ENCODE data around the gene TCP11L2.
"Not testable (repeated sequence)": the region's sequence is repeated elsewhere in the genome, so short reads cannot be mapped to it uniquely, and the experiment has no call there.

TCP11L2 gene

DNA sequence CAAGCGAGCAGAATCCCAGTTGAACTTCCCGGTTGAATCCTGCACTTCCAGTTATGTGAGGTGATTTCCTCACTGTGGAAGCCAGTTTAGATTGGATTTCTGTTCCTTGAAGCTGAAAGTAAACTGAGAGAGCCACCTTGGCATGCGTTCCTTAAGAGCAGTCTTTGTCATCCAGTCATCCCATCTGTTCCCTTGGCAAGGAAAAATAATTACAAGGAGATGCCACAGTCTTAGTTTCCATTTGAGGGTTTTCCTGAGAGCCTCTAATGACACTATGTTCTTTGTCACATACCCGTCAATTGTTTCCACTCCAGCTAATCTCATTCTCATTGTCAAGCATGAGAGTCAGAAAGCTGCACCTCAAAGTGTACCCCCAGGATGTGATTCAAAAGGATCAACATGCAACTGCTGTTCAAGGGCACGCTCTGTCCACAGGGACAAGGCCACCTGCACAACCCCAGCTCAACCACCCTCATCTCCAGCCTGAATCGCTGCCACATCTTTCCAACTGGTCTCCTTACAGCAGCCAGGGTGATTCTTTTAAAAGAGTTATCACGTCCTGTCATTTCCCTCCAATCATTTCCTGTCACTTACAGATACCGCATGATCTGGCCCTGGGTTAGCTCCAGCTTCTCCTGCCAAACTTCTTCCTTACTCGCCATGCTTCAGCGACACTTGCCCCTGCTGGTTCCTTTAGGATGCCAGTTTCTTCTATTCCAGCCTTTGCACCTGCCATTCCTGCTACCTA is 18.0 kb upstream of the TCP11L2 start:
- DNase-seq (ENCODE audit: low read depth), result no peak

- no peak for DNase-seq (ENCODE audit: low read depth)
These were observed 16.6 kb upstream of the TCP11L2 start for GRCh38 chr12:106285982-106286381.

DNA sequence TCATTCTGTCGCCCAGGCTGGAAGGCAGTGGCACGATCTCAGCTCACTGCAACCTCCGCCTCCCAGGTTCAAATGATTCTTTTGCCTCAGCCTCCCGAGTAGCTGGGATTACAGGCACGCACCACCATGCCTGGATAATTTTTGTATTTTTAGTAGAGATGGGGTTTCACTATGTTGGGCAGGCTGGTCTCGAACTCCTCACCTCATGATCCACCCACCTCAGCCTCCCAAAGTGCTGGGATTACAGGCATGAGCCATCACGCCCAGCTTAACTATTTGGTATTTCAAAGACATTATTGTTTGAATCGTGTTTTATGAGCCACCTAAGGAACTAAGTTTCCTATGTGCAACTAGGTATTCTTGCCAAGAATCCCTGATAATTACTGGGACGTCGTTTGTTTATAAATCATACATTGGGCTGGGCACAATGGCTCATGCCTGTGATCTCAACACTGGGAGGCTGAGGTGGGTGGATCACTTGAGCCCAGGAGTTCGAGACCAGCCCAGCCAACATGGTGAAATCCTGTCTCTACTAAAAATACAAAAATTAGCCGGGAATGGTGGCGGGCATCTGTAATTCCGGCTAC is 15.9 kb upstream of the TCP11L2 start:
- DNase-seq (ENCODE audit: low read depth), result not testable (repeated sequence)

DNA sequence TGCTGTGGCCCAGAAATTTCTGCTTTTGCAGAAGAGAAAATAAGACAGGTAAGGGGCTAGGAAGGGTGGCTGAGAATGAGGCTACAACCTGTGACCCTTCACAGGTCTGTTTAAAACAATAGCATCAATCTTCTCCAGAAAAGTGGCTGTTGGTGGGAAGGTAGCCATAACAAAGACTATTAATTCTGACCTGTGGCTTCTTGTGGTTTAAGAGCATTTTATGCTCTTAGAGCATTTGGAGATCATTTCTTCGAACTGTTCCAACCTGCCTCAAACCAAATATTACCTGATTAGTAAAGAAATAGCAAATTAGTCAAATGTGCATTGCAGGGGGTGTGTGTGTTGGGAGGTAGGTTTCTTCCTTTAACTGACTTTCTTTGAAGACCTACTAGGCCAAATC is 15.2 kb upstream of the TCP11L2 start:
- no peak for DNase-seq (ENCODE audit: low read depth)

GRCh38 chr12:106288101-106288493 is 14.4 kb upstream of the TCP11L2 start:
- DNase-seq (ENCODE audit: low read depth), result no peak

GRCh38 chr12:106288494-106289195 is 13.9 kb upstream of the TCP11L2 start:
- no peak for DNase-seq (ENCODE audit: low read depth)

DNA sequence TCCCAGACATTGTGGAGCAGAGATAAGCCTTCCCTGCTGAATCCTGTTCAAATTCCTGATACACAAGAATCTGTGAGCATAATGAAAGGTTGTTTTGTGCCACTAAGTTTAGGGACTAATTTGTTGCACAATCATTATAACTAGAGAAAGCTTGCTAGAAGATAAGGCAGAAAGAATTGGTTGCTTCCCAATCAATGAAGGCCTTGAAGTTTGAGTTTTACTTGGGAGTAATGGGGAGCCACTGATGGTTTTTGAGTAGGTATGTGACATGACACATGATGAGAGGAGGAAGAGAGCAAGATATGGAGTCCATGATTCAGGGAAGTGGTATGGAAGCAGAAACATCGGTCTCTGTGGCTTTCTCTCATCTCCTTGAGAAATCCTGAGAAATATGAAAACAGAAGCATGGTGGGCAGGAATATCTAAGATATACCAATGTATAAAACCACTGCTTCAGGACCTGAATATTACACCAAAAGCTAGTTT is 13.3 kb upstream of the TCP11L2 start:
- DNase-seq (ENCODE audit: low read depth), result no peak

DNA sequence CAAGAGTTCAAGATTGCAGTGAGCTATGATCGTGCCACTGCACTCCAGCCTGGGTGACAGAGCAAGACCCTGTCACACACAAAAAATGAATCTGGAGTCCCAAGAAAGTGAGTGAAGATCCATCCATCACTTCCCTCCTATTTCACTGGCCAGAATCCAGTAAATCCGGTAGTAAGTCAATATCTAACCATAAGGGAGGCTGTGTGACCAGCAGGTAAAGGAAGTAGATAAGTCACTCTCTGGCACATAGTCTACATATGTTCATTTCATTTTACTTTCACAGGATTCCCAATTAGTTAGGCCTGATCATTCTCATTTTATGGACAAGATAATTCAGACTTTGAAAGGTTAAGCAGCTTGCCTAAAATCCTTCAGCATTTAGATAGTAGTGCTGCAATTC is 11.9 kb upstream of the TCP11L2 start:
- no peak for DNase-seq (ENCODE audit: low read depth)

DNA sequence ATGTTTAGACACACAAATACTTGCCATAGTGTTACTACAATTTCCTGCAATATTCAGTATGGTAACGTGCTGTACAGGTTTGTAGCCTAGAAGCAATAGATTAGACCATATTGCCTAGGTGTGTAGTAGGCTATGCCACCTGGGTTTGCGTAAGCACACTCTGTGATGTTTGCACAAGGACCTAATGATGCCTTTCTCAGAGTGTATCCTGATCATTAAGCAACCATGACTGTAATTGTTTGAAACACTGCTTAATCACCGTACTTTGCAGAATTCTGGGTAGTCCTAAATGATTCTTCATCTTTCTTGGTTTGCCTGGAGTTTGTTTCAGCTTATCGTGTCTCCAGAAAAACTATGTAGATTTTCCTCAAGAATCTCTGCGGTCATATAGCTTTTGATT is 11.2 kb upstream of the TCP11L2 start:
- no peak for DNase-seq (ENCODE audit: low read depth)

GRCh38 chr12:106292339-106292738 is 10.2 kb upstream of the TCP11L2 start:
- DNase-seq (ENCODE audit: low read depth), result no peak

GRCh38 chr12:106296179-106296877 is 6.2 kb upstream of the TCP11L2 start:
- DNase-seq (ENCODE audit: low read depth), result no peak

- DNase-seq (ENCODE audit: low read depth), result no peak
These were observed 5.5 kb upstream of the TCP11L2 start for GRCh38 chr12:106297075-106297474.

DNA sequence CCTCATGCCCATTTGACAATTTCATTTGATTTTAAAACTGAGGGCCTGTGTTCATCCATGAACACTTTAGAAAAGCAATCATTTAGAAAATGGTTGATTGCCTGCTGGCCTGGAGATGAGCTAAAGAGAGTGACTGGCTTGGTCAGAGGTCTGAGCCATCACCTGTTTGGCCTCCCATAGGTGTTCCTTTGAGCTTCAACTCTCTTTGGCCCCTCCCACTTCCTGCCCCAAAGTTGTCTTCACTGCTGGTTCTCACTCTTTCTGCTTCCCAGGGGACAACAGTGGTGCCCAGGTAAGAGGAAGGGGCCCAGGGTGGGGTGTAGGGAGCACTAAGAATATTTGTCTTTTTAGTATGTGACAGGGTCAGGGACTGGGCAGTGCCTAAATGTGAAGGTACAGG is 4.9 kb upstream of the TCP11L2 start:
- DNase-seq (ENCODE audit: low read depth), result no peak

DNA sequence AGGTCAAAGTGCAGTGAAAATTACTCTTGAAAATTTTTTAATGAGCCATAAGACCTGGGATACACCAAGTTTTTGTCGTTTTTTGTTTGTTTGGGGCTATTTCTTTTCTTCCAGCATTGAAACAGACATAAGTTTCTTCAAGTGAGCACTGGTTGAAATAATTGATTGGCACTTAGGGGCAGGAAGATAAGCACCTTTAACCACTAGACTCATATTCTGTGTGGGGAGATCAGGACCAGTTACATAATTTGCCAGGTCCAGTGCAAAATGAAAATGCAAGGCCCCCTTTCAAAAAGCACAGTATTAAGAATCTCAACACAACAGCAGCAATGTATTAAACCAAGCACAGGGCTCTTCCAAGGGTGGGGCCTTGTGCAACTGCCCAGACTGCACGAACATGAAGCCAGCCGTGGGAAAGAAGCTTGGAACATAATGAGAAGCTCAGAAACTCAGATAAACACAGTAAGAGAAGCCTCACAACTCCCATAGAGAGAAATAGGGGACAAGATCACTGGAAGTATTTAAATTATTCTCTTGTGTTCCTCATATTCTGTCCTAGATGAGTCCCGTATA is 3.2 kb upstream of the TCP11L2 start:
- no peak for DNase-seq (ENCODE audit: low read depth)

- no peak for DNase-seq (ENCODE audit: low read depth)
These were observed 1.8 kb upstream of the TCP11L2 start for GRCh38 chr12:106300761-106301160.

GRCh38 chr12:106301241-106301610 is 1.3 kb upstream of the TCP11L2 start:
- DNase-seq (ENCODE audit: low read depth), result no peak

DNA sequence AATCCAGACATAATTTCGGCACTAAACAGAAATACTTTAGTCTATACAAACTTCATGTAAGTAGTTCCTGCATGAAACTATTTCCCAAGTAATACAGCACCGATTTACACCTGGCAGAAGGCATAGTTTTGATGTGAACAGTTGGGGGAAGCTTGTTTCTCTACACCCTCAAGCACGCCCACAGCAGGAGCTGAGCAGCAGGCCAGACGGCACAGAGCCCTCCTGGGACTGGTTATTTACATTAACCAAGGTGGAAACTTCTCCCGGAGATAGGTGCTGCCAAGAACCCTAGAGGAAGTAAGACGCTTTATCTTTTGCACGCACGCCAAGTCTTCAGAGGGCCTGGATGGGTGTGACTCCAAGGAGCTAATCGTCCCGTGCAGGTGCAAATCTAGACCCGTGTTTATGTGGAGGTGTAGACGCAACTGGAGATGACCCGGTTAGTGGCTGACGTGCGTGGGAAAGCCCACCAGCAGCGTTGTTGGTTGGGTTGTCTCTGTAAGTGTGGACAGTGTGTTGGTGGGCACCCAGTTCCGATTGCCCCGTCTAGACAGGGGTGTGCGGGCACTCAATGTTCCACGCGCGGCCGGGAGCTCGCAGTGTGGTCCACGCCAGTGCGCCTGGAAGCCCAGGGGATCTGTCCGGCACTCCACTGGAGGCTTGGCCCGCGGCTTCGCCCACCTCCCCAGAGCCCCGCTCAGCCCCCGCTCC is 767 bp upstream of the TCP11L2 start:
- DNase-seq (ENCODE audit: low read depth), result no peak

GRCh38 chr12:106303202-106303820 is 778 bp downstream of the TCP11L2 start:
- peak; percentile 30 for DNase-seq (ENCODE audit: low read depth)

GRCh38 chr12:106304001-106304421 is 1.5 kb downstream of the TCP11L2 start:
- DNase-seq (ENCODE audit: low read depth), result no peak

DNA sequence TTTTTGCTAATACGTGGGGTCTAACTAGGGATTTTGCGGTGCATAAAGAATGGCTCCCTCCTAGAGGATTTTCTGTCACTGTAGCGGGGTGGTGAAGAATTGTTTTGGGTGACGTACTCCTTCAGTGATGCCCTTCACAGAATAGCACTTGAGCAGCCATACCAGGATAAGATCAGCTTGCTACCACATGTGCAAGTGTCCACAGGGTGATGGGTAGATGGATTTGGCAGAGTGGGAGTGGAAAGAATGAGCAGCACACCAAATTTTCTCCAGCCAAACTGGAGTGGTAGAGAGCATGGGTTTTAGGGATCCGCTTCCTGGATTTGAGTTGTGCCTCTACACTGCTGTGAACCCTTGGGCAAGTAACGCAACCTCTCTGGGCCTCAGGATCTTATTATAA is 2.3 kb downstream of the TCP11L2 start:
- DNase-seq (ENCODE audit: low read depth), result no peak

- DNase-seq (ENCODE audit: low read depth), result no peak
These were observed 2.8 kb downstream of the TCP11L2 start for GRCh38 chr12:106305376-106305775.
